ENCODE measurements around the gene NAT8. TPM values are rescaled to one million over a fixed set of nuclear protein-coding genes. Genes with fewer than 3 reads are reported as not detected.
A peak's percentile ranks its signal among the peaks of the same experiment; 100 is the strongest.

The NAT8 gene
- total and polyA plus RNA-seq, 2 of the 13 experiments (the other 11 are each of a cell fraction or from before 2014, with no cell fraction given) = 1.9 to 12.9 TPM

DNA sequence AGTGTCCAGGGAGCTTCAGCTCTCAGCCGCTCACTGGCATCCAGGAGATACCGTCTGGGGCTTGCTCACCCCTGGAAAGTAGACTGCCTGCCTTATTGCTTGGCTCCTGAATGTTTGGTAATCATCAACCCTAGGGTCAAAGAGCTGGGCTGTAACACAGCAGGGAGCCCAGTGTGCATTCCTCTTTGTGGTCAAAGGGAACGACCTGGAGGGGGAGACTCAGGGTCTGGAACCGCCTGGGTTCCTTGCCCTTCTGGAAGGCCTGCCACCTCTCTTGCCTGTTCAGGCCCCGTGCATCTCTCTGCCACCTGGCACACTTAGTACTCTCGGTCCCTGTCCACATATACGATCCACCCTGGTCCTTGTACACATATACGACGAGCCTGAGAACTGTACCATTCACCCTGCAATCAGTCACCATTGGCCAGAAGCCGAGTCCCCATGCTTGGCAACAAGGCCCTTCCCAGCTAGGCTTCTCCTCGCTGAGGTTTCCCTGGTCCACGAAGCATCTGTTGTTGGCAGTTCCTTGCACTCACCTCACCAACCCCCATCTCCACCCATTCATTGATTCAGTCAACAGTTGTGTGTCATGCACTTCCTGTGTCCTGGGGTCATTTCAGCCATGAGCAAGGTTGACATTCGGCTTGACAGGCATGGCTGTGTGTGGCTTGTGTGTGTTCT is at the start of gene NAT8 (continued):
- TF ChIP-seq ZNF776 (CRISPR knock-in tag; IDR thresholded peaks at IDR 0.05) (no peak), ZNF563 (CRISPR knock-in tag; IDR thresholded peaks at IDR 0.05) (no peak), RAD21 (CRISPR knock-in tag; IDR thresholded peaks at IDR 0.05) (no peak), ZNF703 (CRISPR knock-in tag; IDR thresholded peaks at IDR 0.05; ENCODE audit: borderline replicate concordance) (no peak), RBAK (CRISPR knock-in tag; IDR thresholded peaks at IDR 0.05) (no peak), TMF1 (CRISPR knock-in tag; IDR thresholded peaks at IDR 0.05; ENCODE audit: low read depth) (no peak), ZNF879 (CRISPR knock-in tag; IDR thresholded peaks at IDR 0.05) (no peak), ZBTB38 (CRISPR knock-in tag; IDR thresholded peaks at IDR 0.05) (no peak), BRD4 (CRISPR knock-in tag; IDR thresholded peaks at IDR 0.05) (no peak), ZKSCAN1 (IDR thresholded peaks at IDR 0.05; ENCODE audit: low read length) (no peak), STAT5B (CRISPR knock-in tag; IDR thresholded peaks at IDR 0.05) (no peak), SIN3A (IDR thresholded peaks at IDR 0.05; ENCODE audit: borderline replicate concordance, low read depth, low read length) (0 out of 2 replicates have a peak, but pooled peaks have one; percentile 29), RFX3 (CRISPR knock-in tag; IDR thresholded peaks at IDR 0.05) (no peak), PAF1 (CRISPR knock-in tag; IDR thresholded peaks at IDR 0.05) (no peak), FOXA3 (CRISPR knock-in tag; IDR thresholded peaks at IDR 0.05) (peak; percentile 91), ETV5 (CRISPR knock-in tag; IDR thresholded peaks at IDR 0.05; ENCODE audit: borderline replicate concordance) (peak; percentile 98), ZNF784 (CRISPR knock-in tag; IDR thresholded peaks at IDR 0.05; ENCODE audit: borderline replicate concordance) (peak; percentile 22; the same call in 1 of the 2 replicates), NCOA5 (CRISPR knock-in tag; IDR thresholded peaks at IDR 0.05) (no peak), FOXP1 (IDR thresholded peaks at IDR 0.05) (no peak), FOXP1 (CRISPR knock-in tag; IDR thresholded peaks at IDR 0.05) (peak; percentile 90)
- TF ChIP-seq, protein P1, sequence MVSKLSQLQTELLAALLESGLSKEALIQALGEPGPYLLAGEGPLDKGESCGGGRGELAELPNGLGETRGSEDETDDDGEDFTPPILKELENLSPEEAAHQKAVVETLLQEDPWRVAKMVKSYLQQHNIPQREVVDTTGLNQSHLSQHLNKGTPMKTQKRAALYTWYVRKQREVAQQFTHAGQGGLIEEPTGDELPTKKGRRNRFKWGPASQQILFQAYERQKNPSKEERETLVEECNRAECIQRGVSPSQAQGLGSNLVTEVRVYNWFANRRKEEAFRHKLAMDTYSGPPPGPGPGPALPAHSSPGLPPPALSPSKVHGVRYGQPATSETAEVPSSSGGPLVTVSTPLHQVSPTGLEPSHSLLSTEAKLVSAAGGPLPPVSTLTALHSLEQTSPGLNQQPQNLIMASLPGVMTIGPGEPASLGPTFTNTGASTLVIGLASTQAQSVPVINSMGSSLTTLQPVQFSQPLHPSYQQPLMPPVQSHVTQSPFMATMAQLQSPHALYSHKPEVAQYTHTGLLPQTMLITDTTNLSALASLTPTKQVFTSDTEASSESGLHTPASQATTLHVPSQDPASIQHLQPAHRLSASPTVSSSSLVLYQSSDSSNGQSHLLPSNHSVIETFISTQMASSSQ (IDR thresholded peaks at IDR 0.05; ENCODE audit: low read depth) = peak; percentile 58
- TF ChIP-seq, protein P1 (CRISPR knock-in tag; IDR thresholded peaks at IDR 0.05; ENCODE audit: borderline replicate concordance) = peak; percentile 74; the same call in 1 of the 2 replicates
- TF ChIP-seq, protein P2, sequence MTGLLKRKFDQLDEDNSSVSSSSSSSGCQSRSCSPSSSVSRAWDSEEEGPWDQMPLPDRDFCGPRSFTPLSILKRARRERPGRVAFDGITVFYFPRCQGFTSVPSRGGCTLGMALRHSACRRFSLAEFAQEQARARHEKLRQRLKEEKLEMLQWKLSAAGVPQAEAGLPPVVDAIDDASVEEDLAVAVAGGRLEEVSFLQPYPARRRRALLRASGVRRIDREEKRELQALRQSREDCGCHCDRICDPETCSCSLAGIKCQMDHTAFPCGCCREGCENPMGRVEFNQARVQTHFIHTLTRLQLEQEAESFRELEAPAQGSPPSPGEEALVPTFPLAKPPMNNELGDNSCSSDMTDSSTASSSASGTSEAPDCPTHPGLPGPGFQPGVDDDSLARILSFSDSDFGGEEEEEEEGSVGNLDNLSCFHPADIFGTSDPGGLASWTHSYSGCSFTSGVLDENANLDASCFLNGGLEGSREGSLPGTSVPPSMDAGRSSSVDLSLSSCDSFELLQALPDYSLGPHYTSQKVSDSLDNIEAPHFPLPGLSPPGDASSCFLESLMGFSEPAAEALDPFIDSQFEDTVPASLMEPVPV (CRISPR knock-in tag; IDR thresholded peaks at IDR 0.05) = peak; percentile 50; the same call in 1 of the 2 replicates
- TF ChIP-seq, protein P3, sequence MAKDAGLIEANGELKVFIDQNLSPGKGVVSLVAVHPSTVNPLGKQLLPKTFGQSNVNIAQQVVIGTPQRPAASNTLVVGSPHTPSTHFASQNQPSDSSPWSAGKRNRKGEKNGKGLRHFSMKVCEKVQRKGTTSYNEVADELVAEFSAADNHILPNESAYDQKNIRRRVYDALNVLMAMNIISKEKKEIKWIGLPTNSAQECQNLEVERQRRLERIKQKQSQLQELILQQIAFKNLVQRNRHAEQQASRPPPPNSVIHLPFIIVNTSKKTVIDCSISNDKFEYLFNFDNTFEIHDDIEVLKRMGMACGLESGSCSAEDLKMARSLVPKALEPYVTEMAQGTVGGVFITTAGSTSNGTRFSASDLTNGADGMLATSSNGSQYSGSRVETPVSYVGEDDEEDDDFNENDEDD (CRISPR knock-in tag; IDR thresholded peaks at IDR 0.05; ENCODE audit: borderline replicate concordance) = peak; percentile 50; the same call in 1 of the 2 replicates
